ENCODE data around the gene LINGO3. TPM values are rescaled to one million over a fixed set of nuclear protein-coding genes. Genes with fewer than 3 reads are reported as not detected.

Gene LINGO3
- total and polyA plus RNA-seq, 10 of the 15 experiments (the other 5 are each of a cell fraction or from before 2014, with no cell fraction given): 0.09 to 2.0 (median 0.40) TPM; not detected in 5

DNA sequence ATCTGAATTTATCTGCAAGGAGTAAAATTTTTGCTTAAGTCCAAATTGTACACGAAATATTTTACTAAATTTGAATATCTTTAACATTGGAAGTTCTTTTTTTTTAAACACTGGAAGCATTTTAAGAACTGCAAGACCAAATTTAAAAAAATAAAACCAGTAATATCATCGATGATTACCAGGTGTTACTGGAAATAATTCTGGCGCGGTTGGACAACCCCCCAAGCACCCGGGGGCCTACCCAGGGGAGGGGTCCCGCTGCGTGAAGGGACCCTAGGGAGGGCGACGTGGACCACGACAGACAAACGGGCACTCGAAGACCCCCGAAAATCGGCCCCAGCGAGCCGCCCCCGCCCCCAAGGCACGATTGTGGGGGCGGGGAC, 39.1 kb downstream of the LINGO3 start:
- Histone ChIP-seq H3K4me2 (ENCODE audit: control insufficient read depth, insufficient read depth) (peak overlapping the region; percentile 44; the same call in 1 of the 2 replicates), H3K27ac (ENCODE audit: control insufficient read depth, insufficient read depth) (peak overlapping the region; percentile 42; the same call in 1 of the 2 replicates), H3K36me3 (ENCODE audit: control insufficient read depth in 2 of 2, insufficient read depth in 2 of 2, low read length in 1 of 2) (peaks cover 0 to 12% of the 10 kb centered on the region in 2 experiments), H3K9ac (ENCODE audit: control insufficient read depth, insufficient read depth, low read length) (peak overlapping the region; percentile 66), H2AFZ (ENCODE audit: control insufficient read depth, low read depth, low read length) (peak overlapping the region; percentile 81), H3K79me2 (ENCODE audit: control insufficient read depth, insufficient read depth, low read length) (peaks cover 49% of the 10 kb centered on the region), H3K4me1 (ENCODE audit: control insufficient read depth, insufficient read depth, low read length) (peaks cover 15% of the 10 kb centered on the region), H3K9me3 (replicated peaks; ENCODE audit: control insufficient read depth, insufficient read depth, low read length) (no peaks in the 10 kb centered on the region), H4K20me1 (ENCODE audit: control insufficient read depth, insufficient read depth) (peaks cover 8% of the 10 kb centered on the region; the same call in 1 of the 2 replicates), H3K27me3 (replicated peaks in 1 of 2; ENCODE audit: control insufficient read depth in 2 of 2, insufficient read depth in 2 of 2, low read length in 1 of 2) (no peaks in the 10 kb centered on the region), H3K4me3 (peak overlapping the region; percentile 81)
- intact Hi-C loops (cut with micrococcal nuclease; ENCODE audit: unreplicated experiment): loop anchor here (5.0 to 10.0 kb wide), 2 partner anchors 102 to 174 kb away; partner anchors contain the start of genes IZUMO4 and MOB3A
- DNase-seq (ENCODE audit: low read depth, low spot score) (no peak), ATAC-seq (no peak), FAIRE-seq (no peak)
- under 1% methylated on average over 12 of the region's 19 CpGs for WGBS (ENCODE audit: insufficient coverage, insufficient replicate concordance, low lambda C conversion rate, missing lambda C conversion rate)
- ChIA-PET POLR2A (no interaction called here), SMC1A (ENCODE audit: uncharacterized antibody, unreplicated experiment) (no interaction called here), CTCF (no interaction called here), RAD21 (ENCODE audit: unreplicated experiment) (no interaction called here)
- in situ Hi-C loops (cut with MboI): no loop called here
- BruUV-seq (replicated peaks): no TSS peak
- TF ChIP-seq SIN3A (IDR thresholded peaks at IDR 0.05; ENCODE audit: low read depth, low read length): no peak
- TF ChIP-seq SREBF2 (IDR thresholded peaks at IDR 0.05; ENCODE audit: low read length): no peak
- peak; percentile 23; the same call in 1 of the 2 replicates for TF ChIP-seq RB1 (IDR thresholded peaks at IDR 0.05; ENCODE audit: borderline replicate concordance)
- no peak for TF ChIP-seq SIX5 (IDR thresholded peaks at IDR 0.05; ENCODE audit: low read depth, low read length, severe bottlenecking)
- peak; percentile 31 for TF ChIP-seq MEF2B (IDR thresholded peaks at IDR 0.05; ENCODE audit: partially characterized antibody, poor library complexity, severe bottlenecking)
- TF ChIP-seq ZBED1 (IDR thresholded peaks at IDR 0.05; ENCODE audit: borderline replicate concordance): no peak
- no peak for TF ChIP-seq POLR2AphosphoS5 (IDR thresholded peaks at IDR 0.05; ENCODE audit: low read length)
- no peak for TF ChIP-seq NBN (IDR thresholded peaks at IDR 0.05)
- TF ChIP-seq BACH1 (IDR thresholded peaks at IDR 0.05; ENCODE audit: borderline replicate concordance): no peak
- TF ChIP-seq EGR1 (IDR thresholded peaks at IDR 0.05; ENCODE audit: borderline replicate concordance in 1 of 2, low read depth in 2 of 2, low read length in 2 of 2): peak in 1 of 2 experiments; percentile 97; a peak in 2 of 3 replicates
- 0 out of 2 replicates have a peak, but pooled peaks have one; percentile 31 for TF ChIP-seq TCF3 (IDR thresholded peaks at IDR 0.05; ENCODE audit: borderline replicate concordance, insufficient read depth, low read depth, low read length)
- TF ChIP-seq IKZF1 (conservative IDR thresholded peaks at IDR 0.05): peak; percentile 45; the same call in 1 of the 2 replicates

Data from GM12878 (cell line).